GM23248 (cell line): ENCODE data around the gene TACR1. TPM values are rescaled to one million over a fixed set of nuclear protein-coding genes. Genes with fewer than 3 reads are reported as not detected.

ENCODE experiments used
- DNase-seq: peaks from one replicate; pipeline ENCODE4 v3.0.0-alpha.2; 2015
- H2AFZ ChIP-seq: fragments of 200-600 bp; sonication (generic); 2 replicates; pipeline ENCODE4 v1.6.1; 2016; ENCODE audit warnings: antibody characterized with exemption
- H3F3A ChIP-seq: fragments of 200-600 bp; sonication (generic); 2 replicates; pipeline ENCODE4 v1.6.1; 2016; ENCODE audit warnings: mild to moderate bottlenecking, antibody characterized with exemption, mixed run types; ENCODE audit not compliant: insufficient read depth
- H3K27ac ChIP-seq: fragments of 200-600 bp; sonication (generic); 2 replicates; pipeline ENCODE4 v1.5.1; 2016; ENCODE audit warnings: mild to moderate bottlenecking
- H3K27me3 ChIP-seq: fragments of 200-600 bp; sonication (generic); replicated peaks from 2 replicates; pipeline ENCODE4 v1.6.1; 2016; ENCODE audit warnings: mild to moderate bottlenecking; ENCODE audit not compliant: insufficient read depth
- H3K36me3 ChIP-seq: fragments of 200-600 bp; sonication (generic); 2 replicates; pipeline ENCODE4 v1.6.1; 2016; ENCODE audit warnings: low read depth, mild to moderate bottlenecking
- H3K4me1 ChIP-seq: fragments of 200-600 bp; sonication (generic); 2 replicates; pipeline ENCODE4 v1.6.1; 2016; ENCODE audit warnings: mild to moderate bottlenecking; ENCODE audit not compliant: insufficient read depth
- H3K4me2 ChIP-seq: fragments of 200-600 bp; sonication (generic); one replicate; pipeline ENCODE4 v1.6.1; 2016; ENCODE audit warnings: mild to moderate bottlenecking; ENCODE audit not compliant: unreplicated experiment
- H3K4me3 ChIP-seq: fragments of 200-600 bp; sonication (generic); 2 replicates; pipeline ENCODE4 v1.5.1; 2016; ENCODE audit warnings: mild to moderate bottlenecking
- H3K79me2 ChIP-seq: fragments of 200-600 bp; sonication (generic); 2 replicates; pipeline ENCODE4 v1.6.1; 2016; ENCODE audit warnings: mild to moderate bottlenecking; ENCODE audit not compliant: insufficient read depth
- H3K9ac ChIP-seq: fragments of 200-600 bp; sonication (generic); 2 replicates; pipeline ENCODE4 v1.6.1; 2016; ENCODE audit warnings: mild to moderate bottlenecking
- H3K9me2 ChIP-seq: fragments of 200-600 bp; sonication (generic); 2 replicates; pipeline ENCODE4 v1.6.1; 2016; ENCODE audit warnings: mixed run types, mild to moderate bottlenecking, moderate library complexity; ENCODE audit not compliant: insufficient read depth
- H3K9me3 ChIP-seq: fragments of 200-600 bp; sonication (generic); one replicate; pipeline ENCODE4 v1.6.1; 2017; ENCODE audit warnings: low read depth
- H4K20me1 ChIP-seq: fragments of 200-600 bp; sonication (generic); 2 replicates; pipeline ENCODE4 v1.6.0; 2016; ENCODE audit not compliant: insufficient read depth
- EZH2 ChIP-seq: fragments of 200-600 bp; sonication (generic); IDR thresholded peaks from 2 replicates; pipeline ENCODE4 v1.6.1; 2018; ENCODE audit warnings: antibody characterized with exemption, mild to moderate bottlenecking; ENCODE audit not compliant: insufficient read depth, poor library complexity, severe bottlenecking
- EZH2phosphoT487 ChIP-seq: fragments of 200-600 bp; sonication (generic); IDR thresholded peaks from 2 replicates; pipeline ENCODE4 v1.6.1; 2018; ENCODE audit warnings: antibody characterized with exemption, moderate library complexity, mild to moderate bottlenecking, low read depth; ENCODE audit not compliant: insufficient read depth
- WGBS, 2 experiments: methylation state at CpG; one replicate each; pipeline ENCODE4 v1.1.6; 2015 to 2017; ENCODE audit warnings: low lambda C conversion rate in 2 of 2, low coverage in 1 of 2; ENCODE audit errors: missing lambda C conversion rate in 2 of 2; 5-methylcytosine and 5-hydroxymethylcytosine counted together
- in situ Hi-C: fragments of 300-500 bp; cut with MboI; formaldehyde crosslinking; loops from 2 replicates; pipeline ENCODE4 v1.15.0; 2020
- polyA plus RNA-seq: library from polyadenylated mRNA; unstranded; fragments of >200 nt; fragmentation: Nextera tagmentation; extraction: Ambion mirVana; gene quantifications from 2 replicates; pipeline ENCODE4 v1.2.1, GENCODE V29; 2016
- total RNA-seq: library from RNA; depleted of rRNA; stranded (reverse); fragments of >200 nt; shearing (Covaris generic); gene quantifications from 2 replicates; pipeline ENCODE4 v1.2.3, GENCODE V29; 2014

The TACR1 gene
- total and polyA plus RNA-seq, 2 experiments from 2014 or later: 0.11 to 0.65 TPM

DNA sequence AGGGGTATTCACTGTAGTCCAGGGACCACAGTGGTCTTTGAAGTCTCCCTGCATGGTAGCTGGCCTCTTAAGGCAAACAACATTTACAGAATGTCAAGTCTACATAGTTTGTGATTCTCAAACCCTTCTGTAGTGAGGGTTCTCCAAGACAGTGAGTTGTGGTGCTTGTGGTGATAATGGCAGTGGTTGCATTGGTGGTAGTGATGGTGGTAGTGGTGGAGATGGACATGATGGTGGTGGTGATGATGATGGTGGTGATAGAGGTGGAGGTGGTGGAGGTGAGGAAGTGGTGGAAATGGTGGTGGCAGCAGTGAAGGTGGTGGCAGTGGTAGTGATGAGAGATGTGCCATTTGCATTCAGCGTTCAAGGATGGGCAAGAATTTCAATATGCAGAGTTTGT lies 104.9 kb downstream of the TACR1 start:
- H3F3A ChIP-seq: peaks cover 13% of the 10 kb centered on the region
- no peaks in the 10 kb centered on the region for H3K36me3 ChIP-seq
- H3K4me3 ChIP-seq: no peak overlapping the region
- TF ChIP-seq EZH2phosphoT487 (no peak), EZH2 (no peak)
- no peaks in the 10 kb centered on the region for H3K9me3 ChIP-seq
- in situ Hi-C loops: no loop called here
- WGBS, 2 experiments: 90 to 96% methylated on average over 1 of the region's 1 CpG
- no peak overlapping the region for H3K9ac ChIP-seq
- no peaks in the 10 kb centered on the region for H3K79me2 ChIP-seq
- H2AFZ ChIP-seq: no peak overlapping the region
- no peak for DNase-seq
- no peaks in the 10 kb centered on the region for H3K9me2 ChIP-seq
- H3K4me2 ChIP-seq: no peak overlapping the region
- peaks cover 13% of the 10 kb centered on the region for H3K4me1 ChIP-seq
- H4K20me1 ChIP-seq: no peaks in the 10 kb centered on the region
- H3K27ac ChIP-seq: no peak overlapping the region
- peaks cover 12% of the 10 kb centered on the region; the same call in 1 of the 2 replicates for H3K27me3 ChIP-seq

DNA sequence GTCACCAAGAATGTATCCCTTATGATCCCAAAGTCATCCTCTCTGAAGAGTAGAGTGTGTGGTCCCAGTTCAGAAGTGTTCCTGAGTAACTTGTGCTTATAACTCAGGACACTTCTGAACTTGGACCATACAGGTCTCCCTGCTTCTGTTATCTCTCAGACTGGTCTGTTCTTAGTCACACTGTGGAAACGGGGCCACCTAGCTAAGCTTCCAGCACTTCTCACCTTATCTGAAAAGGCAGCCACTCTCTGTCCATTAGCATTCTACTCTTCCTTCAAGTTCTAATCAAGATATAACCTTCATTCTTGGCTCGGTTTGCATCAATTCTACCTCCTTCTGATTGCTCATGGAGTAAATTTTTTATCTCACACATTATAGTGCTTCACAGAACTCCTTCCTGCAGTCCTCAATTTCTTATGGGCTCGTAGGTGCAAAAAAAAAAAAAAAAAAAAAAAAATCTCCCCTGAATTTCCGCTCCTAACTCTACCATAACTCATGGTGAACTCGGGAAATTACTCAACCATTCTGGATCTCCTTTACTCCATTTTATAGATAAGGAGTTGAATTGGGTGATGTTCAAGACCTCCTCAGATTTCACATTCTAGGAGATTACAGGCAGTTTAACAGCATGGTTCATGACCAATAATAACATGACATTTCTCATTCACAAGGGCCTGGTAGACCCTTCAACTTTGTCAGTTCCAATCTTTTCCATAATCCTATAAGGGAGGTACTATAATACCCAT lies 108.4 kb downstream of the TACR1 start:
- no peak overlapping the region for H3K4me3 ChIP-seq
- no peak overlapping the region for H2AFZ ChIP-seq
- no peaks in the 10 kb centered on the region for H3K9me2 ChIP-seq
- H3K4me1 ChIP-seq: peaks cover 4% of the 10 kb centered on the region; the same call in 1 of the 2 replicates
- no peaks in the 10 kb centered on the region for H4K20me1 ChIP-seq
- no peaks in the 10 kb centered on the region for H3K9me3 ChIP-seq
- H3K27ac ChIP-seq: no peak overlapping the region
- H3K27me3 ChIP-seq: 0 out of 2 replicates have a peak, but pooled peaks cover 3% of the 10 kb centered on the region
- DNase-seq: no peak
- WGBS, 2 experiments: 88 to 89% methylated on average over 5 of the region's 5 CpGs
- TF ChIP-seq EZH2phosphoT487 (no peak), EZH2 (no peak)
- no peaks in the 10 kb centered on the region for H3F3A ChIP-seq
- no peaks in the 10 kb centered on the region for H3K36me3 ChIP-seq
- no peak overlapping the region for H3K4me2 ChIP-seq
- no peak overlapping the region for H3K9ac ChIP-seq
- H3K79me2 ChIP-seq: no peaks in the 10 kb centered on the region
- in situ Hi-C loops: no loop called here

GRCh38 chr2:75089471-75089870 lies 109.8 kb downstream of the TACR1 start:
- Histone ChIP-seq H3K4me1 (peaks cover 4% of the 10 kb centered on the region; the same call in 1 of the 2 replicates), H3K36me3 (no peaks in the 10 kb centered on the region), H3F3A (no peaks in the 10 kb centered on the region), H3K27ac (no peak overlapping the region), H3K9me3 (no peaks in the 10 kb centered on the region), H3K79me2 (no peaks in the 10 kb centered on the region), H3K4me3 (no peak overlapping the region), H3K9ac (no peak overlapping the region), H2AFZ (no peak overlapping the region), H4K20me1 (no peaks in the 10 kb centered on the region), H3K4me2 (no peak overlapping the region), H3K27me3 (0 out of 2 replicates have a peak, but pooled peaks cover 3% of the 10 kb centered on the region), H3K9me2 (no peaks in the 10 kb centered on the region)
- no peak for TF ChIP-seq EZH2
- no peak for TF ChIP-seq EZH2phosphoT487
- 92 to 97% methylated on average over 3 of the region's 3 CpGs for WGBS, 2 experiments
- in situ Hi-C loops: no loop called here
- no peak for DNase-seq

- no peak for TF ChIP-seq EZH2
- no peak for TF ChIP-seq EZH2phosphoT487
These were observed 110.5 kb downstream of the TACR1 start for GRCh38 chr2:75088791-75089190.

GRCh38 chr2:75087736-75088135 lies 111.6 kb downstream of the TACR1 start:
- 14 to 28% methylated on average over 2 of the region's 2 CpGs for WGBS, 2 experiments
- peak; percentile 65 for DNase-seq
- in situ Hi-C loops: no loop called here

More at GRCh38 chr2:75088791-75089190, 110.5 kb downstream of the TACR1 start:
- H4K20me1 ChIP-seq: no peaks in the 10 kb centered on the region
- no peaks in the 10 kb centered on the region for H3K9me3 ChIP-seq
- no peak overlapping the region for H3K27ac ChIP-seq
- no peaks in the 10 kb centered on the region for H3K79me2 ChIP-seq
- no peaks in the 10 kb centered on the region for H3K36me3 ChIP-seq
- H3K27me3 ChIP-seq: 0 out of 2 replicates have a peak, but pooled peaks cover 3% of the 10 kb centered on the region
- H3K4me2 ChIP-seq: no peak overlapping the region
- no peak for DNase-seq
- no peak overlapping the region for H3K4me3 ChIP-seq
- in situ Hi-C loops: no loop called here
- no peaks in the 10 kb centered on the region for H3F3A ChIP-seq
- H2AFZ ChIP-seq: no peak overlapping the region
- no peaks in the 10 kb centered on the region for H3K9me2 ChIP-seq
- WGBS, 2 experiments: 60 to 61% methylated on average over 3 of the region's 3 CpGs
- peaks cover 4% of the 10 kb centered on the region; the same call in 1 of the 2 replicates for H3K4me1 ChIP-seq
- H3K9ac ChIP-seq: no peak overlapping the region

More at GRCh38 chr2:75087736-75088135, 111.6 kb downstream of the TACR1 start:
- H3K4me2 ChIP-seq: no peak overlapping the region
- H3K4me3 ChIP-seq: no peak overlapping the region
- no peak overlapping the region for H3K27ac ChIP-seq
- no peak for TF ChIP-seq EZH2phosphoT487
- TF ChIP-seq EZH2: no peak
- H3K9me3 ChIP-seq: no peaks in the 10 kb centered on the region
- no peak overlapping the region for H2AFZ ChIP-seq
- no peaks in the 10 kb centered on the region for H3K79me2 ChIP-seq
- no peaks in the 10 kb centered on the region for H3F3A ChIP-seq
- no peaks in the 10 kb centered on the region for H4K20me1 ChIP-seq
- H3K9me2 ChIP-seq: no peaks in the 10 kb centered on the region
- no peaks in the 10 kb centered on the region for H3K36me3 ChIP-seq
- peaks cover 4% of the 10 kb centered on the region; the same call in 1 of the 2 replicates for H3K4me1 ChIP-seq
- 0 out of 2 replicates have a peak, but pooled peaks cover 3% of the 10 kb centered on the region for H3K27me3 ChIP-seq
- no peak overlapping the region for H3K9ac ChIP-seq
